Aorta (tissue), 5 donors: ENCODE data around the gene TMEM156. TPM values are rescaled to one million over a fixed set of nuclear protein-coding genes. Genes with fewer than 3 reads are reported as not detected.

Experiments
- ATAC-seq: fragments of 200-7000 bp; cut with Tn5 transposase; one replicate; pipeline ENCODE4 v1.9.1; 2022; ENCODE audit warnings: moderate library complexity; ENCODE audit not compliant: low FRiP score
- DNase-seq, 2 donors: peaks; one replicate each; pipeline ENCODE4 v3.0.0-alpha.2; 2020
- H3K27ac ChIP-seq, 2 donors: one replicate each; pipeline ENCODE4 v1.5.1; 2013; ENCODE audit warnings: low read length in 2 of 2, mild to moderate bottlenecking in 2 of 2, moderate library complexity in 2 of 2, control low read depth in 1 of 2, inconsistent platforms in 1 of 2, low read depth in 1 of 2
- H3K27me3 ChIP-seq, 2 donors: one replicate each; pipeline ENCODE4 v1.6.1; 2013; ENCODE audit warnings: control low read depth in 1 of 2, low read length in 1 of 2, mild to moderate bottlenecking in 1 of 2, moderate library complexity in 1 of 2; ENCODE audit not compliant: insufficient read depth in 2 of 2, control insufficient read depth in 1 of 2
- H3K36me3 ChIP-seq, 2 donors: one replicate each; pipeline ENCODE4 v1.6.1; 2013; ENCODE audit warnings: control low read depth in 1 of 2, low read length in 1 of 2, mild to moderate bottlenecking in 1 of 2; ENCODE audit not compliant: insufficient read depth in 2 of 2, control insufficient read depth in 1 of 2
- H3K4me1 ChIP-seq, 2 donors: one replicate each; pipeline ENCODE4 v1.6.1; 2013; ENCODE audit warnings: low read length in 2 of 2, control low read depth in 1 of 2, mild to moderate bottlenecking in 1 of 2, moderate library complexity in 1 of 2; ENCODE audit not compliant: insufficient read depth in 2 of 2, control insufficient read depth in 1 of 2
- H3K4me3 ChIP-seq, 2 donors: one replicate each; pipeline ENCODE4 v1.5.1; 2013; ENCODE audit warnings: low read length in 2 of 2, control low read depth in 1 of 2, mild to moderate bottlenecking in 1 of 2
- H3K9me3 ChIP-seq: one replicate; pipeline ENCODE4 v1.6.1; 2013; ENCODE audit warnings: mild to moderate bottlenecking, low read length; ENCODE audit not compliant: control insufficient read depth
- WGBS, 2 donors: extraction: QIAGEN DNeasy Blood & Tissue Kit; methylation state at CpG; one replicate each; pipeline ENCODE4 v1.1.7; 2013; 5-methylcytosine and 5-hydroxymethylcytosine counted together
- intact Hi-C, 2 donors: fragments of 100-400 bp; cut with DNase I; formaldehyde crosslinking; loops; one replicate each; pipeline versions ENCODE4 v1.14.2 to v1.15.0; 2022
- polyA plus RNA-seq, 2 donors: library from polyadenylated mRNA; stranded (reverse); fragments of 200-250 nt; gene quantifications; one replicate each; pipeline ENCODE4 v1.2.3, GENCODE V29; 2013
- total RNA-seq, 2 donors: library from RNA; stranded (reverse); fragmentation: NEBNext Ultra II Directional; extraction: Animal tissue kit (Norgen Biotek cat#: 25700); gene quantifications; one replicate each; pipeline ENCODE4 v1.2.1, GENCODE V29; 2021
- donor health status: healthy with polysubstance abuse.
- donor health status: Bipolar disorder and iron deficiency.
- donor health status: DM: no; HTN: no; CAD: no.
- donor health status: DM: no; HTN: no; CAD: no.
- donor health status: DM: yes; HTN: yes; CAD: no.

Gene TMEM156
- total and polyA plus RNA-seq, 4 donors: 0.05 to 0.52 (median 0.27) TPM

- WGBS, 2 donors: 94 to 98% methylated on average over 8 of the region's 8 CpGs
- peak in 1 of 2 donors; percentile 58 for DNase-seq
- Histone ChIP-seq H3K4me3 (no peak overlapping the region), H3K27ac (no peak overlapping the region), H3K27me3 (no peaks in the 10 kb centered on the region), H3K36me3 (no peaks in the 10 kb centered on the region), H3K9me3 (no peaks in the 10 kb centered on the region), H3K4me1 (no peaks in the 10 kb centered on the region)
- intact Hi-C loops: no loop called here
- ATAC-seq: no peak
Measured at GRCh38 chr4:39046249-39046648, 14.0 kb upstream of the TMEM156 start.

GRCh38 chr4:39045827-39046221 lies 13.6 kb upstream of the TMEM156 start:
- no peak overlapping the region for H3K27ac ChIP-seq
- H3K9me3 ChIP-seq: no peaks in the 10 kb centered on the region
- intact Hi-C loops: no loop called here
- WGBS, 2 donors: 68 to 75% methylated on average over 3 of the region's 3 CpGs
- H3K4me3 ChIP-seq: peak overlapping the region; percentile 76 to 88
- DNase-seq (no peak), ATAC-seq (no peak)
- no peaks in the 10 kb centered on the region for H3K4me1 ChIP-seq
- H3K27me3 ChIP-seq: no peaks in the 10 kb centered on the region
- H3K36me3 ChIP-seq: no peaks in the 10 kb centered on the region

DNA sequence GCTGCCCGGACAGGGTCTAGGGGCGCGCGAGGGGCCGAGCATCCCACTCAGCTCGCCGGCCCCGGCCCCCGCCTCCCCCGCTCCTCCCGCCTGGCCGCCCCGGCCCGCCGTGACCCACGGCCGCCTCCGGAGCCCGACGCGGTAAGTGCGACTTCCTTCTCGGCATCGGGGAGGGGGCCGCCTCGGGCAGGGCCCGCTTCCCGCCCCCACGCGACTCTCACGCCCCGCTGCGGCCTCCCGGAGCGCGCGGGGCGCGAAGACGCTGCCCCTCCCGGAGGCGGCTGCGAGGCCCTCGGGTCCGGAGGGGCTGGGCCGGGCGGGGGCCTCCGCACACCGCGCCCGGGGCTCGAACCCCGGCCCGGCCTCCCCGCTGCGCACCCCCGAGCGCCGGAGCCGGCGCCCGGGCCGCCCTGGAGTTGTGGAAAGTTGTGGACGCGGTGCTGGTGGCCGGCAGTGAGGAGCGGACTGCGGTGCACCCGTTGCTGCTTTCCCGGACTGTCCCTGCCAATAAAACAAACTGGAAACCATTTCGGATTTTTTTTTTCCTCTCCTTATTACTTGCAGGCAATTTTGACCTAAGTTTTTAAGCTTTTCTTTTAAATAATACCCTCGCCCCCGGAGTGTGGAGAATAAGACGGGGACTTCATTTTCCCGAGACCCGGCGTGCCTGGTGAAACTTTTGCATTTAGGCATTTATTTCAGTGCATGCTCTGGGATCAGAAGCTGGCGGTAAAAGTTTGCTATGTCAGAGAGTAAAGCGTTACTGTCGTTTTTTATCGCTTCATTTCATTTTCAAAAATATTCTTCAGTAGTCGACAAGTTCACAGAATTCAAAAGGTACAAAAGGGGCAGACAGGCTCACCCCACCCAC lies 13.0 kb upstream of the TMEM156 start:
- WGBS, 2 donors: 1% methylated on average over 54 to 82 of the region's 82 CpGs
- no peaks in the 10 kb centered on the region for H3K36me3 ChIP-seq
- DNase-seq (peak in 1 of 2 donors; percentile 85), ATAC-seq (peak; percentile 57)
- H3K27ac ChIP-seq: peak overlapping the region in 1 of 2 donors; percentile 34
- H3K27me3 ChIP-seq: no peaks in the 10 kb centered on the region
- peak overlapping the region; percentile 76 to 88 for H3K4me3 ChIP-seq
- H3K9me3 ChIP-seq: no peaks in the 10 kb centered on the region
- no peaks in the 10 kb centered on the region for H3K4me1 ChIP-seq
- intact Hi-C loops: no loop called here

DNA sequence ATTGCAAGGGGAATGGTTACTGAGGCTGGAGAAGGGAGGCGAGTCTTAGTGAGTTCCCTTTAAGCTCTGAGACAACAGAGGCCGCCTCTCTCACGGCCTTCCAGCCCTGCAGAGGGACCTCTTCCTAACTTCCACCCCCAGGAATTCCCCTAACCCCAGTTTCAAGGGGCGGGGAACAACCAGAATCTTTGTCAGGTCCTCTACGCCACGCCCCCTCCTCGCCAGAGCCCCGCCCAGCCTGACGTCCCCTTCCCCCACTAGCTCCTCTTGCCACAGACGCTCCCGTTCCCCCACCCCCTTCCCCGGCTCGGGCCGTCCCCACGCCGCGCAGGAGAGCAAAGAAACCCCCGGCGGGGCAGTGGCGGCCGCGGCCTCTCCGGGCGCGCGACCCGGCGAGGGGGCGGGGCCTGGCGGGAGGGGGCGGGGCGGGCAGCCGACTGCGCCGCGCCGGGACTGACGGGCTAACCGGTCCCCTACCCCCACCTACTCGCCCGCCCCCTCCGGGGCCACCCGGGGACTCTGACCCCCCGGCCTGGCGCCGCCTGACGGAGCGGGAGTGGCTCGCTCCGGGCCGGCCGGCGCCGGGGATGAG lies 12.3 kb upstream of the TMEM156 start:
- H3K4me1 ChIP-seq: no peaks in the 10 kb centered on the region
- no peaks in the 10 kb centered on the region for H3K9me3 ChIP-seq
- ATAC-seq (peak; percentile 91), DNase-seq (peak; percentile 97)
- H3K4me3 ChIP-seq: peak overlapping the region; percentile 76 to 88
- H3K36me3 ChIP-seq: no peaks in the 10 kb centered on the region
- peak overlapping the region in 1 of 2 donors; percentile 34 for H3K27ac ChIP-seq
- intact Hi-C loops: no loop called here
- WGBS, 2 donors: 0% methylated on average over 36 to 54 of the region's 54 CpGs
- H3K27me3 ChIP-seq: no peaks in the 10 kb centered on the region

DNA sequence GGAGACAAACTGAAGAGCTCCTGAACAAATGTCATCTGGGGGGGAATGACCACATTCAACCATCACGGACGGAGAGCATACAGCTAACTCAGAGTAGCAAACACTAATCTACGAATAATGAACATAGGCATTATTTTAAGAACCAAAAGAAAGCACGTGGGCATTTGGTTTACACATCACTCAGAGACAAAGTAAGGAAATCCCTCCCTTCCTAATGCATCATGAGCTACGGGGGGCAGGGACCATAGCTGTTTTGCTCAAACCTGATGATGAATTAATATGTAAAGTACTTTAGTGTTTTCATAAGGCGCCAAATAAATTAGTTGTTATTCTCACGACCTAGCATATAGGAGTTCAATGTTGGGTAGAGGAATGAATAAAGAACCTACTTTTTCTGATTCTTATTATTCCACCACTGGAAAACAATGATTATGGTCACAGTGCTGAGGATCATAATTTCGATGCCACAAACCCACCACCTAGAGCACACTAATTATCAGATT lies 11.7 kb upstream of the TMEM156 start:
- no peak for ATAC-seq
- no peak for DNase-seq
- Histone ChIP-seq H3K36me3 (no peaks in the 10 kb centered on the region), H3K27me3 (no peaks in the 10 kb centered on the region), H3K27ac (peak overlapping the region in 1 of 2 donors; percentile 36), H3K9me3 (no peaks in the 10 kb centered on the region), H3K4me1 (no peaks in the 10 kb centered on the region), H3K4me3 (peak overlapping the region; percentile 76 to 88)
- WGBS, 2 donors: 5 to 6% methylated on average over 8 of the region's 8 CpGs
- intact Hi-C loops: no loop called here

DNA sequence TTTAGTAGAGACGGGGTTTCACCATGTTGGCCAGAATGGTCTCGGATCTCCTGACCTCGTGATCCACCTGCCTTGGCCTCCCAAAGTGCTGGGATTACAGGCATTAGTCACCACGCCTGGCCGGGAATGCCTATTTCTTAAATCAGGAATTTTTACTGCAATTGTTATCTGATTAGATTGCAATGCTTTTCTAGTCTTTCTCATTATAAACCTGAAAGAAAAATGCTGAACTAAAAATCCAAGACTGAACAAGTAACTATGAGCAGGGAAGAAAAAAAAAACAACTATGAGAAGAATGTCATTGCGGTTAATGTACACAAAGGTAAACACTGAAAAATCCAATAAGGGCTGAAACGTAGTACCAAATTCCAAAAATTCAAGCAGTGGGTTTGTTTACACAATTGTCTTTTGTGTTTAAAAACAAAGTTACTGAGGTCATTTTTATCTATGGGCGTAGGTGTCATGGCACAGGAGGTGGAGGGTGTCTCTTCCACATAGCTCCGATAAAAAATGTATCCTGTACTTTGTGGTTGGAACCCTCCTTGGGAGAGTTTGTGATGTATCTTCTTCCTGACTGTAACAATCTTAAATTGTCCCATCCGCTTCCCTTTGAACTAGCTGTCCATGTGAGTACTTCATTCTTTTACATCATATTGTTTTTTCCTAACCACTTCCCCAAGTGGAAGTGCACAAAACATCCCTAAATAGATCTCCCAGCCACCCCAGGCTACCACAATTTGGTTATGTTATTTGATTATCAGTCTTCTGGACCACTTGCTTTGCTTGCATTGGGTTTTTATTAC lies 11.1 kb upstream of the TMEM156 start:
- no peaks in the 10 kb centered on the region for H3K36me3 ChIP-seq
- intact Hi-C loops: no loop called here
- no peaks in the 10 kb centered on the region for H3K4me1 ChIP-seq
- H3K27ac ChIP-seq: peak overlapping the region in 1 of 2 donors; percentile 36
- 39 to 59% methylated on average over 10 of the region's 10 CpGs for WGBS, 2 donors
- ATAC-seq: no peak
- H3K4me3 ChIP-seq: peak overlapping the region in 1 of 2 donors; percentile 26
- no peak for DNase-seq
- H3K27me3 ChIP-seq: no peaks in the 10 kb centered on the region
- H3K9me3 ChIP-seq: no peaks in the 10 kb centered on the region

- Histone ChIP-seq H3K9me3 (no peaks in the 10 kb centered on the region), H3K4me3 (no peak overlapping the region), H3K27me3 (no peaks in the 10 kb centered on the region), H3K36me3 (no peaks in the 10 kb centered on the region), H3K27ac (no peak overlapping the region), H3K4me1 (no peaks in the 10 kb centered on the region)
- DNase-seq: no peak
- WGBS, 2 donors: 91 to 95% methylated on average over 1 of the region's 1 CpG
- ATAC-seq: no peak
- intact Hi-C loops: no loop called here
Measured at GRCh38 chr4:39042366-39042765, 10.2 kb upstream of the TMEM156 start.

DNA sequence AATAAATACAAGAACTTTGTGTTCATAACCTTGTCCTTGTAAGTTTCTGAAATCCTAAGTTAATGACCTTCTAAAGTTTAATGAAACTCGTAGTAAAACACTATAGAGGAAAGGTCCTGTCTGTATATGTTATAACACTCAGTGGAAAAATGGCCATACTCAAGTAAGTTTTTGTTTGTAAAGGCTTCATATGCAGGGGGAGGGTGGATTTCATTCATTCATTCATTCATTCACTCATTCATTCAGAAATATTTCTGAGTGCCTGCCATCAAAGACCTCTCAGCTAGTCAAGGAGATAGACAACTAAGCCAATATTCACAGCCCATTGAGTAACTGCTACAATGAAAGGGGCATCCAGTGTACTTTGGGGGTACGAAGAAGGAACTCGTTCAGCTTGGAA lies 6.9 kb upstream of the TMEM156 start:
- ATAC-seq: no peak
- no peak overlapping the region for H3K27ac ChIP-seq
- no peaks in the 10 kb centered on the region for H3K27me3 ChIP-seq
- intact Hi-C loops: no loop called here
- no peaks in the 10 kb centered on the region for H3K36me3 ChIP-seq
- no peak for DNase-seq
- peaks cover 0 to 3% of the 10 kb centered on the region in 2 donors for H3K4me1 ChIP-seq
- no peak overlapping the region for H3K4me3 ChIP-seq
- no peaks in the 10 kb centered on the region for H3K9me3 ChIP-seq
- WGBS, 2 donors: 94 to 97% methylated on average over 3 of the region's 3 CpGs
